GM12801 (cell line): ENCODE measurements around the gene NTRK3.

ENCODE experiments used
- CTCF ChIP-seq: IDR thresholded peaks from one replicate; pipeline ENCODE4 v1.5.1; 2011; ENCODE audit warnings: control low read depth; ENCODE audit not compliant: insufficient read length; ENCODE audit errors: extremely low read depth

NTRK3 gene

DNA sequence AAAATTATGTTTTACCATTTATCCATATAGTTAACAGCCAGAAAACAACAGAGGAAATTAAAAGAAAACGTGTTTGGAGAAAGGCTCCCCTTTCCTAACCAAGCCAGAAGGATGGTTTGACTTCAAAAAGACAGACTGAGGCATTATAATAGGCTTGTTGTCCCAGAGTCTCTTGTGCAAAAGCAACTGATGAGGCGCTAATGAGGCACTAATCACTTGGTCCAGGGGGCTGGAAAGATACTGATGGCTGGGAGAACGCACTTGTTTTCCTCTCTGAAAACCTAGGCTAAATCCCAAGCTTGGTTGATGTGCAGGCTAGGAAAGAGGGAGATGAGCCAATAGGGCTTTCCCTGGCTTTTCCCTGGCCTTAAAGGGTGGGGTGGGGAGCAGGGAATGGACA, 389.6 kb downstream of the NTRK3 start:
- TF ChIP-seq CTCF, result no peak

DNA sequence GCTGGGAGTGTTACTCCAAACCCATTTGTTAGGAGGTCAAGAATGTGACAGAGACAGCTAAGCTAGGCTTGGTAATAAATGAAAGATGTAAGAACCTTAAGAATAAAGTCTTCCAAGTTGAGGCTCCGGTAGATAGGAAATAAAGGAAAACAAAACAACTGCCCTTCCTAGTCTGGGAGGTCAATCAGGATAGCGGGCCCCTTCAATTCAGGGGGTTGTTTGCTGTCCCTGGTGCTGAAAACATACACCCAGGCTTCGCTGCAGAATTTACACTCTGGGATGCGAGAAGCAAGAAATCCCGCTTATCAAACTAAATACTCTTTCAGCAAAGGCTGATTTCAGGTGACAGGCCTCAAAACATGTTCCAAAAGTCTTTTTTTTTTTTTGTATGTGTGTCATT, 393.4 kb downstream of the NTRK3 start:
- TF ChIP-seq CTCF, result no peak

- TF ChIP-seq CTCF, result no peak
Measured at GRCh38 chr15:87860743-87861142, 395.8 kb downstream of the NTRK3 start.

DNA sequence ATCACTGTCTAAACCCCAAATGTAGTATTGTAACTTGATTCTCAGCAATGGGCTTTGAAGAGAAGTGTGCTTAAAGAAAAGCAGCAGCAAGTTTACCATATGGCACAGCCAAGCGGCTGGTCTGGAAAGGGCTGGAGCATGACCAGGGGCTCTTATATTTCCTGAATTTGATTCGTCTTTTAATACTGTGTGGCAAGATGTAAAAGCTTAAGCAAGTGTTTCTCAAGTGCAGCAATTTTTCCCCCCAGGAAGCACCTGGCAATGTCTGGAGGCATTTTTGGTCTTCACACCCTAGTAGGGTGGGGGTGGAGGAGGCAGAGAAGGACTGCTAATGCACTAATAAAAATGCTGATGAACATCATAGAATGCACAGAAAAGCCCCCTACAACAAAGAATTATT, 397.9 kb downstream of the NTRK3 start:
- TF ChIP-seq CTCF, result no peak

GRCh38 chr15:87851497-87851896, 405.0 kb downstream of the NTRK3 start:
- TF ChIP-seq CTCF, result no peak

GRCh38 chr15:87850916-87851315, 405.6 kb downstream of the NTRK3 start:
- no peak for TF ChIP-seq CTCF

- no peak for TF ChIP-seq CTCF
Measured at GRCh38 chr15:87849181-87849580, 407.4 kb downstream of the NTRK3 start.

- no peak for TF ChIP-seq CTCF
Measured at GRCh38 chr15:87848012-87848411, 408.5 kb downstream of the NTRK3 start.
